Duodenal mucosa (tissue), 2 donors: ENCODE data around the gene TRIP10.
"Not testable (repeated sequence)": the region's sequence is repeated elsewhere in the genome, so short reads cannot be mapped to it uniquely, and the experiment has no call there.

ENCODE experiments used
- H3K27ac ChIP-seq: one replicate; pipeline ENCODE4 v1.7.0; 2013; ENCODE audit warnings: low read depth, low read length
- H3K27me3 ChIP-seq, 2 donors: one replicate each; pipeline ENCODE4 v1.7.0; 2013; ENCODE audit warnings: low read length in 2 of 2, control low read depth in 1 of 2; ENCODE audit not compliant: insufficient read depth in 2 of 2, control insufficient read depth in 1 of 2
- H3K36me3 ChIP-seq, 2 donors: one replicate each; pipeline ENCODE4 v1.7.0; 2013; ENCODE audit warnings: low read length in 2 of 2, control low read depth in 1 of 2; ENCODE audit not compliant: insufficient read depth in 2 of 2, control insufficient read depth in 1 of 2
- H3K4me1 ChIP-seq, 2 donors: one replicate each; pipeline ENCODE4 v1.7.0; 2013; ENCODE audit warnings: low read length in 2 of 2, control low read depth in 1 of 2; ENCODE audit not compliant: insufficient read depth in 2 of 2, control insufficient read depth in 1 of 2
- H3K4me3 ChIP-seq, 2 donors: one replicate each; pipeline ENCODE4 v1.7.0; 2013; ENCODE audit warnings: low read length in 2 of 2, low read depth in 1 of 2
- H3K9ac ChIP-seq, 2 donors: one replicate each; pipeline ENCODE4 v1.7.0; 2013; ENCODE audit warnings: low read length in 2 of 2, low read depth in 1 of 2
- H3K9me3 ChIP-seq, 2 donors: one replicate each; pipeline ENCODE4 v1.7.0; 2013; ENCODE audit warnings: low read length in 2 of 2, control low read depth in 1 of 2; ENCODE audit not compliant: control insufficient read depth in 1 of 2

TRIP10 gene

DNA sequence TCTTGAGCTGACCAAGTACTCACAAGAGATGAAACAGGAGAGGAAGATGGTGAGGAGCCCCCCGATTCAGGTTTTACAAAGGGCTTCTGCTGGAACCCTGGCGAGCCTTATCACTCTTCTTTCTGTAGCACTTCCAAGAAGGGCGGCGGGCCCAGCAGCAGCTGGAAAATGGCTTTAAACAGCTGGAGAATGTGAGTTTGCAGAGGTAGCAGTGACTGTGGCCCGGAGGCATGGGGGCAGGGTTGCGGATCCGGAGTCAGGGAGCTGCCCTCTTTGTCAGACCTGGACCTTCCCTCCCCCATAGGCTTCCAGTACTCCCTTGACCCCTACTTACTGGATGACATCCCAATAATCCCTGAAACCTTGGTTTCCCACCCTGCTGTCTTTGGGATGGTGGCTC lies 3.6 kb downstream of the TRIP10 start:
- Histone ChIP-seq H3K4me1 (peaks cover 36 to 45% of the 10 kb centered on the region in 2 donors), H3K4me3 (no peak overlapping the region), H3K27me3 (no peaks in the 10 kb centered on the region), H3K36me3 (peaks cover 7 to 34% of the 10 kb centered on the region in 2 donors), H3K9me3 (no peaks in the 10 kb centered on the region), H3K27ac (no peak overlapping the region), H3K9ac (no peak overlapping the region)

- Histone ChIP-seq H3K9ac (peak overlapping the region in 1 of 2 donors; percentile 38), H3K27me3 (no peaks in the 10 kb centered on the region), H3K4me3 (peak overlapping the region in 1 of 2 donors; percentile 0), H3K4me1 (peaks cover 28 to 37% of the 10 kb centered on the region in 2 donors), H3K9me3 (no peaks in the 10 kb centered on the region), H3K27ac (no peak overlapping the region), H3K36me3 (peaks cover 7 to 41% of the 10 kb centered on the region in 2 donors)
These were observed 4.4 kb downstream of the TRIP10 start for GRCh38 chr19:6743714-6744380.

- Histone ChIP-seq H3K9ac (peak overlapping the region; percentile 38 to 39), H3K4me1 (peaks cover 23 to 33% of the 10 kb centered on the region in 2 donors), H3K27me3 (no peaks in the 10 kb centered on the region), H3K9me3 (no peaks in the 10 kb centered on the region), H3K36me3 (peaks cover 7 to 47% of the 10 kb centered on the region in 2 donors), H3K4me3 (peak overlapping the region; percentile 0 to 21), H3K27ac (peak overlapping the region; percentile 72)
These were observed 5.2 kb downstream of the TRIP10 start for GRCh38 chr19:6744381-6745301.

DNA sequence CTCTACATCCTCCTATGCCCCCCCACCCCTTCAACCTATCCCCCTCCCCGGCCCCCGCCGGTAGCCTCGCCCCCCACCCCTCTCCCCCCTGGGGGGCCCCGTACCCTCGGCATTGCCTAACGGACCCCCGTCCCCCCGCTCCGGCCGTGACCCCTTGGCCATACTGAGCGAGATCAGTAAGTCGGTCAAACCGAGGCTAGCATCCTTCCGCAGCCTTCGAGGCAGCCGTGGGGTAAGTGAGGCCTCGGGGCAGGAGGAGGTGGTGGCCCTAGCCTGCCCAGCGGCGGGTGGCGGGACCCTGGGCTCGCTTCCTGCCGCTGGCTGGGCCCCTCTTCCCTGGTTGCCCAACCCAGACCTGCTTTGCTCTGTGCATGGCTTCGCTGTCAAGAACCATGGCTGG lies 6.5 kb downstream of the TRIP10 start:
- peaks cover 7 to 57% of the 10 kb centered on the region in 2 donors for H3K36me3 ChIP-seq
- no peak overlapping the region for H3K27ac ChIP-seq

DNA sequence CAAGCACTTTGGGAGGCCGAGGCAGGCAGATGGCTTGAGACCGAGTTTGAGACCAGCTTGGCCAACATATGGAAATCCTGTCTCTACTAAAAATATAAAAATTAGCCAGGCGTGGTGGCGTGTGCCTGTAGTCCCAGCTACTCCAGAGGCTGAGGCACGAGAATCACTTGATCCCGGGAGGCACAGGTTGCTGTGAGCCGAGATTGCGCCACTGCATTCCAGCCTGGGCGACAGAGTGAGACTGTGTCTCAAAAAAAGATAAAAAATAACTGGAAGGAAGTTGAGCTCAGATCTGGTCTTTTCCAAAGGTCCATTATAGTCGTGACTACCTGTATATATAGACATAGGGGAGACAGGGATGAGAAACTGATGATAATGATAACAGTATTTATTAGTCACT lies 9.1 kb downstream of the TRIP10 start:
- not testable (repeated sequence) for H3K27me3 ChIP-seq, H3K9me3 ChIP-seq, H3K27ac ChIP-seq, H3K4me3 ChIP-seq, H3K9ac ChIP-seq
- Histone ChIP-seq H3K36me3 (peaks cover 6 to 59% of the 10 kb centered on the region in 2 donors), H3K4me1 (peaks cover 19 to 27% of the 10 kb centered on the region in 2 donors)

More for the DNA sequence above, 6.5 kb downstream of the TRIP10 start:
- Histone ChIP-seq H3K27me3 (no peaks in the 10 kb centered on the region), H3K9me3 (no peaks in the 10 kb centered on the region), H3K9ac (no peak overlapping the region), H3K4me3 (no peak overlapping the region), H3K4me1 (peaks cover 23 to 27% of the 10 kb centered on the region in 2 donors)

- Histone ChIP-seq H3K9ac (no peak overlapping the region), H3K27me3 (no peaks in the 10 kb centered on the region), H3K9me3 (no peaks in the 10 kb centered on the region), H3K4me3 (no peak overlapping the region), H3K4me1 (peaks cover 8 to 13% of the 10 kb centered on the region in 2 donors), H3K36me3 (peaks cover 3 to 57% of the 10 kb centered on the region in 2 donors), H3K27ac (no peak overlapping the region)
These were observed 10.6 kb downstream of the TRIP10 start for GRCh38 chr19:6750062-6750461.

- Histone ChIP-seq H3K27me3 (no peaks in the 10 kb centered on the region), H3K4me1 (peaks cover 6 to 7% of the 10 kb centered on the region in 2 donors), H3K4me3 (no peak overlapping the region), H3K36me3 (peaks cover 2 to 53% of the 10 kb centered on the region in 2 donors), H3K9ac (no peak overlapping the region), H3K27ac (no peak overlapping the region), H3K9me3 (no peaks in the 10 kb centered on the region)
These were observed 11.7 kb downstream of the TRIP10 start for GRCh38 chr19:6751189-6751588.

DNA sequence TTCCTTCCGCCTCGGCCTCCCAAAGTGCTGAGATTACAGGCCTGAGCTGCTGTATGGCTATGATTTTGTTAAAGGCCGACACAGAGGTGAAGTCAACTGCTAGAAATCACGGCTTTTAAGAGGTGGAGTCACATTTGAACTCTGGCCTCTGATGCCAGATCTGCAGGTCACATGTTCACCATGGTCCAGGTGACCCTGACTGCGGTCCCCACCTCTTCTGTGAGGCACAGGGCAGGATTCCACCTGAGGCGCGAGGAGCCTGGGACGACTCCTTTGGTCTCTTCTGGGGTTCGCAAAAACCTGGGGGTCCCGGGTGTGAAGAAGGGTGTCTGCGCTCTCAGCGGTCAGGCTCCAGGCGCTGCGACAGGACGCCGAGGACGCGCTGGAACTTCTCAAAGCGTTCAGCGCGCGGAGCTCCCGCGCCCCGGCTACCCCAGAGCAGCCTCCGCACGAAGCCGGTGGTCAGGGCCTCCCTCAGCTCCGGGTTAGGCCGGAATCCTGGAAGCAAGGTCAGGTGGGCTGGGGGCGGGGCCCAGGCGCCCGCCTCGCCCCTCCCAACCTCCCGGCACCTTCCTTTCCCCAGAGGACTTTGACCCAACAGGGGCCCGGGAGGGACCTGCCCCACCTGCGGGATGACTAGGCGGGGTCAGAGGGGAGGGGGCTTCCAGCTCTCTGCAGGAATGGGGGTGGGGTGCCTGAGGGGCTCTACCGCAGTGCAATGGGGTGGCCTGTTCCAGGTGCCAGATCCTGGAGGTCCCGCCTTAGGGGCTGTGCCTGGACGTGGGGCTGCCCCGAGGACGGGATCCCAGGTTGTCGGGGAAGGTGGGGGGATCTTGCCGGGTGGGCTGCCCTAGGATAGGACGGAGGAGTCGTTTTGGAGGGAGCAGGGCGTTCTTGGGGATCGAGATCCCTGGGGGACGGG lies 13.0 kb downstream of the TRIP10 start:
- Histone ChIP-seq H3K36me3 (peaks cover 0 to 41% of the 10 kb centered on the region in 2 donors), H3K27ac (peak overlapping the region; percentile 94), H3K4me1 (peaks cover 6 to 7% of the 10 kb centered on the region in 2 donors), H3K9me3 (no peaks in the 10 kb centered on the region), H3K27me3 (no peaks in the 10 kb centered on the region), H3K4me3 (peak overlapping the region; percentile 58 to 68), H3K9ac (peak overlapping the region; percentile 73 to 74)

- peaks cover 6 to 7% of the 10 kb centered on the region in 2 donors for H3K4me1 ChIP-seq
- H3K4me3 ChIP-seq, result peak overlapping the region; percentile 58 to 68
- peak overlapping the region; percentile 94 for H3K27ac ChIP-seq
- no peaks in the 10 kb centered on the region for H3K27me3 ChIP-seq
- H3K9me3 ChIP-seq, result no peaks in the 10 kb centered on the region
- peak overlapping the region; percentile 73 to 74 for H3K9ac ChIP-seq
- H3K36me3 ChIP-seq, result peaks cover 0 to 35% of the 10 kb centered on the region in 2 donors
These were observed 13.9 kb downstream of the TRIP10 start for GRCh38 chr19:6753178-6754031.
